H1 (cell line): ENCODE data around the gene PLEKHM3.

Experiments
- GTF2F1 ChIP-seq: IDR thresholded peaks from 2 replicates; pipeline ENCODE4 v1.6.1; 2012; ENCODE audit warnings: low read depth, low read length, improper control_type of control experiment, borderline replicate concordance
- KDM5A ChIP-seq: fragments of 200-600 bp; IDR thresholded peaks from 2 replicates; pipeline ENCODE4 v1.7.1; 2012; ENCODE audit warnings: mild to moderate bottlenecking, low read length, inconsistent platforms, mixed read lengths
- POLR2A ChIP-seq, 2 experiments: IDR thresholded peaks; 1 replicate in 1 of 2; 2 replicates in 1 of 2; pipeline ENCODE4 v1.6.1; 2011; ENCODE audit warnings: low read depth in 2 of 2, low read length in 2 of 2, mild to moderate bottlenecking in 2 of 2; ENCODE audit errors: control extremely low read depth in 1 of 2
- RXRA ChIP-seq: IDR thresholded peaks from 2 replicates; pipeline ENCODE4 v1.6.1; 2011; ENCODE audit warnings: low read depth, mild to moderate bottlenecking, low read length, moderate library complexity; ENCODE audit not compliant: insufficient read depth
- TF ChIP-seq, protein P1 (sequence below), 3 experiments: IDR thresholded peaks; 1 replicate in 2 of 3; 2 replicates in 1 of 3; pipeline versions ENCODE4 v1.5.1 to v1.6.1; 2011; ENCODE audit warnings: low read length in 3 of 3, mild to moderate bottlenecking in 3 of 3, inconsistent platforms in 2 of 3, low read depth in 1 of 3, moderate library complexity in 1 of 3; ENCODE audit not compliant: insufficient read depth in 1 of 3; ENCODE audit errors: control extremely low read depth in 1 of 3

DNA sequence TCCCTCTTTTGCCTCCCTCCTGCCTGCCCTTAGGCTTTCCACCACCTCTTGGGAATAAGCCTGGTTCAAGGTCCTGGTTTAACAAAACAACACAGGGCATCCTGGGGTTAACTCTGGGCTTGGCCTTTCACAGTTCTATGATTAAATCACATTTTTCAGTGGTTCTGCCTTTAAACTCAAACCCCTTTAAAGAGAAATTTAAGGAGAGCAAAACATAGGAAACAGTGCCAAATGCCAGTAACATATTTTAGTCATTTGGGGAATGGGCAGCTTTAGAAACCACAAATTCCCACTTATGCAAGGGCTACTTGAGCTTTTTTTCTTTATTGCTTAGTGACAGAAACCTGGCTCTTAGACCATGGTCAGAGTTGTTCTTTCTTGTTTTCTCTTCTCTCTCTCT, 143.4 kb downstream of the PLEKHM3 start:
- TF ChIP-seq, protein P1, sequence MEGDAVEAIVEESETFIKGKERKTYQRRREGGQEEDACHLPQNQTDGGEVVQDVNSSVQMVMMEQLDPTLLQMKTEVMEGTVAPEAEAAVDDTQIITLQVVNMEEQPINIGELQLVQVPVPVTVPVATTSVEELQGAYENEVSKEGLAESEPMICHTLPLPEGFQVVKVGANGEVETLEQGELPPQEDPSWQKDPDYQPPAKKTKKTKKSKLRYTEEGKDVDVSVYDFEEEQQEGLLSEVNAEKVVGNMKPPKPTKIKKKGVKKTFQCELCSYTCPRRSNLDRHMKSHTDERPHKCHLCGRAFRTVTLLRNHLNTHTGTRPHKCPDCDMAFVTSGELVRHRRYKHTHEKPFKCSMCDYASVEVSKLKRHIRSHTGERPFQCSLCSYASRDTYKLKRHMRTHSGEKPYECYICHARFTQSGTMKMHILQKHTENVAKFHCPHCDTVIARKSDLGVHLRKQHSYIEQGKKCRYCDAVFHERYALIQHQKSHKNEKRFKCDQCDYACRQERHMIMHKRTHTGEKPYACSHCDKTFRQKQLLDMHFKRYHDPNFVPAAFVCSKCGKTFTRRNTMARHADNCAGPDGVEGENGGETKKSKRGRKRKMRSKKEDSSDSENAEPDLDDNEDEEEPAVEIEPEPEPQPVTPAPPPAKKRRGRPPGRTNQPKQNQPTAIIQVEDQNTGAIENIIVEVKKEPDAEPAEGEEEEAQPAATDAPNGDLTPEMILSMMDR (IDR thresholded peaks at IDR 0.05; ENCODE audit: control extremely low read depth in 1 of 3, insufficient read depth in 1 of 3, low read depth in 1 of 3, low read length in 3 of 3), result no peak
- TF ChIP-seq KDM5A (no peak), RXRA (no peak), GTF2F1 (no peak), POLR2A (IDR thresholded peaks at IDR 0.05; ENCODE audit: control extremely low read depth in 1 of 2, low read depth in 2 of 2, low read length in 2 of 2) (no peak)
